AG04450 (cell line): ENCODE measurements around the gene ATP6V1B1. TPM values are rescaled to one million over a fixed set of nuclear protein-coding genes. Genes with fewer than 3 reads are reported as not detected.

Experiments
- CTCF ChIA-PET: fragments of 300-600, 350-600 bp; formaldehyde crosslinking; extraction: SDS; loops from one replicate; lab custom pipeline; 2022; ENCODE audit warnings: antibody characterized with exemption, inconsistent platforms; lab: Charles Lee
- POLR2A ChIA-PET: fragments of 350-600 bp; formaldehyde crosslinking; extraction: SDS; loops from one replicate; lab custom pipeline; 2021; ENCODE audit warnings: antibody characterized with exemption, inconsistent platforms; lab: Yijun Ruan, JAX
- DNase-seq: peaks from one replicate; pipeline ENCODE4 v3.0.0-alpha.2; 2011; ENCODE audit warnings: low read depth, low spot score
- H3K27ac ChIP-seq: one replicate; pipeline ENCODE4 v1.5.1; 2012; ENCODE audit warnings: low read depth, low read length, control low read depth
- H3K27me3 ChIP-seq: one replicate; pipeline ENCODE4 v1.6.0; 2012; ENCODE audit warnings: low read length; ENCODE audit not compliant: control insufficient read depth, insufficient read depth
- H3K4me3 ChIP-seq: 2 replicates; pipeline ENCODE4 v1.5.1; 2011; ENCODE audit warnings: mild to moderate bottlenecking, low read depth, low read length, control low read depth
- H3K9me3 ChIP-seq: 2 replicates; pipeline ENCODE4 v1.5.1; 2012; ENCODE audit warnings: low read length; ENCODE audit not compliant: control insufficient read depth, insufficient read depth
- polyA plus RNA-seq: library from polyadenylated mRNA; depleted of rRNA; stranded (reverse); fragments of >200 nt; gene quantifications from 2 replicates; pipeline ENCODE4 v1.2.3, GENCODE V29; 2011
- TF ChIP-seq, protein P1 (sequence below): IDR thresholded peaks from 2 replicates; pipeline ENCODE4 v1.5.1; 2011; ENCODE audit warnings: low read depth, low read length, control low read depth, inconsistent platforms

Gene ATP6V1B1
- polyA plus RNA-seq, 1 experiment = 0.82 TPM

DNA sequence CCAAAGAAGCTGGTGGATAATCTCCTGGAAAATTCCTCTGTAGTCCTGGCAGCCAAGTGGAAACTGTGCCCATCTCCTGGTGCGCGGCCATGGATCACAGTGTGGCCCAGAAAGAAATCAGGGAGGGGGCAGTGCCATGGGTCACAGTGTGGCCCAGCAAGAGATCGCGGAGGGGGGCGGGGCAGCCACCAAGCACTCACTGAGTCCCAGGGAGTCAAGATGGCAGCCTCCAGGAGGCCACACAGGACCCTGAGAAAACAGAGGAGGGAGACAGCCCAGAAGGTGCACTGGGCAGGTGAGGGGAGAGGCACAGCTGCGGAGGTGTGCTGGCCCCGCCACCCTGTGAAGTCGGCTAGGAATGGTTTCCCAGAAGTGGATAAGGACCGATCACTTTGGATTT lies 8.1 kb upstream of the ATP6V1B1 start:
- CTCF ChIA-PET = no interaction called here
- H3K27me3 ChIP-seq = no peaks in the 10 kb centered on the region
- DNase-seq = no peak
- H3K4me3 ChIP-seq = no peak overlapping the region
- no peak overlapping the region for H3K27ac ChIP-seq
- TF ChIP-seq, protein P1, sequence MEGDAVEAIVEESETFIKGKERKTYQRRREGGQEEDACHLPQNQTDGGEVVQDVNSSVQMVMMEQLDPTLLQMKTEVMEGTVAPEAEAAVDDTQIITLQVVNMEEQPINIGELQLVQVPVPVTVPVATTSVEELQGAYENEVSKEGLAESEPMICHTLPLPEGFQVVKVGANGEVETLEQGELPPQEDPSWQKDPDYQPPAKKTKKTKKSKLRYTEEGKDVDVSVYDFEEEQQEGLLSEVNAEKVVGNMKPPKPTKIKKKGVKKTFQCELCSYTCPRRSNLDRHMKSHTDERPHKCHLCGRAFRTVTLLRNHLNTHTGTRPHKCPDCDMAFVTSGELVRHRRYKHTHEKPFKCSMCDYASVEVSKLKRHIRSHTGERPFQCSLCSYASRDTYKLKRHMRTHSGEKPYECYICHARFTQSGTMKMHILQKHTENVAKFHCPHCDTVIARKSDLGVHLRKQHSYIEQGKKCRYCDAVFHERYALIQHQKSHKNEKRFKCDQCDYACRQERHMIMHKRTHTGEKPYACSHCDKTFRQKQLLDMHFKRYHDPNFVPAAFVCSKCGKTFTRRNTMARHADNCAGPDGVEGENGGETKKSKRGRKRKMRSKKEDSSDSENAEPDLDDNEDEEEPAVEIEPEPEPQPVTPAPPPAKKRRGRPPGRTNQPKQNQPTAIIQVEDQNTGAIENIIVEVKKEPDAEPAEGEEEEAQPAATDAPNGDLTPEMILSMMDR = no peak
- no peaks in the 10 kb centered on the region; the same call in 1 of the 2 replicates for H3K9me3 ChIP-seq
- POLR2A ChIA-PET = no interaction called here

DNA sequence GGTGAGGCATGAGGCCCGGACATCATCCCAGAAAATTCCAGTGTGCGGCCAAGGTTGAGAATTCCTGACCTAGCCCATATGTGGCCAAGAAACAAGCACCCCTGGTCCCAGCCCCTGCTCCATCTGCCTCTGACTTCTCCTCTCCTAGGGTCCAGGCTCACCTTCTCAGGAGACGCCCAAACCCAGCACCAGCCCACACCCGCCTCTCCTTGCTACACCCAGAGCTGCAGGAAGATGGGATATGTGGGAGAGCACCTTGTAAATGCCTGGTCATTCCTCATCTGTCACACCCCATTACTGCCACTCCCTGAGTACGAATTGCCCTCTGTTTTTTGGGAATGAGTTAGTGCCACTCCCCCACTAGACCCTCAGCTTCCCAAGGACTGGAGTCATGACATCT lies 7.3 kb upstream of the ATP6V1B1 start:
- no peaks in the 10 kb centered on the region; the same call in 1 of the 2 replicates for H3K9me3 ChIP-seq
- H3K4me3 ChIP-seq = no peak overlapping the region
- H3K27ac ChIP-seq = no peak overlapping the region
- no peak for DNase-seq
- TF ChIP-seq, protein P1 = no peak
- no peaks in the 10 kb centered on the region for H3K27me3 ChIP-seq
- ChIA-PET POLR2A (no interaction called here), CTCF (interaction anchor here (0.9 to 1.9 kb wide), 4 partner anchors 8 to 624 kb away, joined by 3 to 8 read pairs (median 4); no protein-coding TSS in a partner anchor)

DNA sequence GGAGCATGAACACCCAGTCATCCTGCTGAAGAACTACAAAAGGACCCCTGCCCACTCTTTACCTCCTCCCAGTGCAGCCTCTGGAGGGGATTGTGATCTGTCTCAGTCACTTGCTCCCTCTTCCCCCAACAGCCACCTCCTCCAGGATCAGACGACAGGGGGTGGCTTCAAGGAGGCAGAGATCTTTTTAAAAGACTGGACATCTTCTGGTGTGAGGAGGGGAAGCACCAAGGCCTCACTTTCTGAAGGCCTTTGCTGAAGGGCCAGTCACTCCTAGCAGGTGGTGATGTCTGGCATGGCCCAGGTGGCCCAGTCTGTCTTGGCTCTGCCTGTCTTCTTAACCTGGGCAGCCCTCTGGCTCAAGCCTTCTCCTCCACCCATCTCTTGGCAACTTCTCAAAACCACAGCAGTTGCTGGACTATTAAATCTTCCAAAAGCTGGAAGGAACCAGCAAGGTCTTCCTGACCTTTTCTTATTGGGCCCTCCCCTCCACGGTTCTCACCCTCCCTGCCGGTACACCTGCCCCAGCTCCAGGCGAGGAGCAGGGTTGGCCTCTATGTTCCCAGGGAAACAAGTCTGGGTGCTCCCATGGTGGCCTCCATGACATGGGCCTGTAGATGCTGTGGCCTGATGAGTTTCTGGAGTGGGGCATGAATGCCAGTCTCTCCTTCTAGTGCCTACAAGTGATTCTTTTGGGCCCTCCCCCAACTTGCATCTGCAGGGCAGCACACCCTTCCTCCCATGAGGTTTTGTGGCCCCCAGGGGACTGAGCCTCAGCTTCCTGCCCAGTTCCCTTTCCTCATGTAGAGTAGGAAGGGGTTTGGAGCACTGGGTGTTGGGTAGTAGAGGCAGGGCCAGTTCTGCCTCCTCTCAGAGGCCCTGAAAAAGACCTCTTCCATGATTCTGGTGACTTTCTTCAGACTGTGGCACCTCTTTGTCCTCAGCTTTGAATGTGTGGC lies 5.0 kb upstream of the ATP6V1B1 start:
- DNase-seq = no peak
- CTCF ChIA-PET = interaction anchor here (0.6 to 7.1 kb wide), 3 partner anchors 11 to 16 kb away, joined by 3 to 45 read pairs (median 6); no protein-coding TSS in a partner anchor
- H3K27ac ChIP-seq = no peak overlapping the region

DNA sequence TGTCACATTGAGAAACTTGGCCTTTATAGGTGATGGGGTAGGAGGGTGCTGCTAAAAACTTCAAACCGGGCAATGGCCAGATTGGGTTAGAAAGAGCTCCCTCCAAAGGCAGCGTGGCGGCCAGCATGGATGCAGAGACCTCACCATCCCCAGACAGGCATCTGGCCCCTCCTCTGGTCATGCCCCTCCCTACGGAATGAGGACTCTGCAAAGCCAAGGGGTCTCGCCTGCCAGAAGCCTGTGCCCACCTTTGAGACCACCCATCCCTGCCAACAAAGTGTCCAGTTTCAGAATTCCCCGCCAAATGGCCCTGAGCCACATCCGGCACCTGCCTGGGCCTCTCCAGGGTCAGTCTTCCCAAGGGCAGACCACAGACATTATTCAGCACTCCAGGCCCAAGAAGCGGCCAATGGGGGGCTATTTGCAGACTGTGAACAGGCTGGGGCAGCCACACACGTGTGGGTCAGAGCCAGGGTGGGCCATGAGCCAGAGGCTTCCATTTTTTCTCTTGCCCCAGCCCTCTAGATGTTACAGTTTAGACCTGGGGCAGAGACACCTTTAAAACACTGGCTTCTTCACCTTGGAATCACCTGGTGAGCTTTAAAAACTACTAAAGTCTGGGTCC lies 4.2 kb upstream of the ATP6V1B1 start:
- Histone ChIP-seq H3K9me3 (no peaks in the 10 kb centered on the region; the same call in 1 of the 2 replicates), H3K27ac (no peak overlapping the region), H3K27me3 (no peaks in the 10 kb centered on the region), H3K4me3 (no peak overlapping the region)
- CTCF ChIA-PET = interaction anchor here (1.0 to 7.1 kb wide), 2 partner anchors 11 to 16 kb away, joined by 6 to 45 read pairs; no protein-coding TSS in a partner anchor
- TF ChIP-seq, protein P1 = no peak
- no peak for DNase-seq
- POLR2A ChIA-PET = no interaction called here

More for the DNA sequence above, 5.0 kb upstream of the ATP6V1B1 start:
- POLR2A ChIA-PET = no interaction called here
- TF ChIP-seq, protein P1 = no peak
- no peak overlapping the region for H3K4me3 ChIP-seq
- no peaks in the 10 kb centered on the region; the same call in 1 of the 2 replicates for H3K9me3 ChIP-seq
- no peaks in the 10 kb centered on the region for H3K27me3 ChIP-seq
